Omental fat pad (tissue), 4 donors: ENCODE data around the gene MBTPS1. TPM values are rescaled to one million over a fixed set of nuclear protein-coding genes. Genes with fewer than 3 reads are reported as not detected.
A peak's percentile ranks its signal among the peaks of the same experiment; 100 is the strongest.

Experiments used
- ATAC-seq: fragments of 150-250 bp; one replicate; pipeline ENCODE4 v1.9.1; 2016; ENCODE audit warnings: mild to moderate bottlenecking, moderate library complexity; ENCODE audit not compliant: low FRiP score
- DNase-seq: peaks from one replicate; pipeline ENCODE4 v3.0.0-alpha.2; 2019; ENCODE audit warnings: low spot score
- CTCF ChIP-seq, 3 donors: fragments of 450-650 bp; IDR thresholded peaks; one replicate each; pipeline ENCODE4 v1.5.1; 2016 to 2017; ENCODE audit warnings: antibody characterized with exemption in 3 of 3, mild to moderate bottlenecking in 3 of 3, moderate library complexity in 2 of 3
- small RNA-seq: library from RNA; depleted of rRNA; stranded (forward); fragments of <200 nt; gene quantifications from one replicate; pipeline ENCODE3, GENCODE V24; 2016
- total RNA-seq, 4 donors: library from RNA; depleted of rRNA; stranded (reverse); fragments of >200 nt; gene quantifications; one replicate each; pipeline ENCODE4 v1.1.0, GENCODE V29; 2016

Gene MBTPS1
- total RNA-seq, 4 donors from 2014 or later, result 75.3 to 100 (median 84.3) TPM

GRCh38 chr16:84013787-84014569, 102.8 kb downstream of the MBTPS1 start:
- DNase-seq (no peak), ATAC-seq (peak; percentile 32)
- TF ChIP-seq CTCF (IDR thresholded peaks at IDR 0.05), result no peak

- TF ChIP-seq CTCF (IDR thresholded peaks at IDR 0.05), result no peak
- ATAC-seq (no peak), DNase-seq (no peak)
Observed at GRCh38 chr16:84009282-84009681, 107.5 kb downstream of the MBTPS1 start.

GRCh38 chr16:84007965-84008364, 108.8 kb downstream of the MBTPS1 start:
- DNase-seq (no peak), ATAC-seq (no peak)
- no peak for TF ChIP-seq CTCF (IDR thresholded peaks at IDR 0.05)

GRCh38 chr16:84007520-84007919, 109.2 kb downstream of the MBTPS1 start:
- ATAC-seq, result no peak
- TF ChIP-seq CTCF (IDR thresholded peaks at IDR 0.05), result no peak
- no peak for DNase-seq

GRCh38 chr16:84005391-84005790, 111.4 kb downstream of the MBTPS1 start:
- no peak for TF ChIP-seq CTCF (IDR thresholded peaks at IDR 0.05)
- DNase-seq (no peak), ATAC-seq (no peak)

GRCh38 chr16:84004442-84004841, 112.3 kb downstream of the MBTPS1 start:
- no peak for DNase-seq
- ATAC-seq, result no peak
- no peak for TF ChIP-seq CTCF (IDR thresholded peaks at IDR 0.05)

Small RNA genes lying within 50 kb of the gene (small RNA-seq; reads per million reads assigned to genes)
- gene RNA5SP432, result not detected

Other genes starting within 250 kb of the MBTPS1 start
- 10 to 100 TPM in 2 of 4 donors, 1 to 10 TPM in 2; 8.4 to 17.8 (median 10.6) TPM for gene MLYCD, start 217.8 kb downstream of the MBTPS1 start, total RNA-seq
- gene OSGIN1, start 163.7 kb downstream of the MBTPS1 start, total RNA-seq, result 10 to 100 TPM in 3 of 4 donors, 1 to 10 TPM in 1; 5.9 to 15.7 (median 13.3) TPM
- under 1 TPM in 1 of 4 donors, not detected in 3; 0.65 TPM for gene NECAB2, start 148.7 kb downstream of the MBTPS1 start, total RNA-seq
- gene SLC38A8, start 74.1 kb downstream of the MBTPS1 start, total RNA-seq, result not detected
- 10 to 100 TPM in 3 of 4 donors, 1 to 10 TPM in 1; 8.8 to 21.4 (median 15.8) TPM for gene HSDL1, start 28.2 kb upstream of the MBTPS1 start, total RNA-seq
- gene DNAAF1, start 28.4 kb upstream of the MBTPS1 start, total RNA-seq, result under 1 TPM in 3 of 4 donors, not detected in 1; 0.28 to 0.48 (median 0.32) TPM
- gene TAF1C, start 70.1 kb upstream of the MBTPS1 start, total RNA-seq, result 10 to 100 TPM; 24.4 to 73.9 (median 33.3) TPM
- gene ADAD2, start 74.2 kb upstream of the MBTPS1 start, total RNA-seq, result 1 to 10 TPM in 2 of 4 donors, under 1 TPM in 1, not detected in 1; 0.19 to 4.3 (median 1.6) TPM
- not detected for gene KCNG4, start 123.1 kb upstream of the MBTPS1 start, total RNA-seq
- 1 to 10 TPM in 3 of 4 donors, under 1 TPM in 1; 0.36 to 4.7 (median 2.5) TPM for gene WFDC1, start 177.9 kb upstream of the MBTPS1 start, total RNA-seq